Gastroesophageal sphincter (tissue), 4 donors: ENCODE data around the gene RAB12. TPM values are rescaled to one million over a fixed set of nuclear protein-coding genes. Genes with fewer than 3 reads are reported as not detected.

Experiments used
- ATAC-seq: fragments of 150-250 bp; one replicate; pipeline ENCODE4 v1.9.1; 2016; ENCODE audit warnings: mild to moderate bottlenecking, moderate library complexity
- H3K27ac ChIP-seq, 4 donors: fragments of 200-600 bp; sonication (generic) in 3 of 4; 1 replicate in 3 of 4; 2 replicates in 1 of 4; pipeline ENCODE4 v1.5.1; 2016 to 2019
- H3K27me3 ChIP-seq: fragments of 200-600 bp; sonication (generic); one replicate; pipeline ENCODE4 v1.5.1; 2019
- H3K36me3 ChIP-seq, 2 donors: fragments of 200-600 bp; sonication (generic); one replicate each; pipeline ENCODE4 v1.5.1; 2019; ENCODE audit warnings: control low read depth in 1 of 2
- H3K4me1 ChIP-seq, 3 donors: fragments of 200-600 bp; sonication (generic); 1 replicate in 2 of 3; 2 replicates in 1 of 3; pipeline ENCODE4 v1.5.1; 2016 to 2019; ENCODE audit warnings: control low read depth in 2 of 3
- H3K4me3 ChIP-seq, 2 donors: fragments of 200-600 bp; sonication (generic); one replicate each; pipeline ENCODE4 v1.5.1; 2019; ENCODE audit warnings: mild to moderate bottlenecking in 1 of 2, moderate library complexity in 1 of 2
- H3K9me3 ChIP-seq, 3 donors: fragments of 200-600 bp; sonication (generic); one replicate each; pipeline ENCODE4 v1.5.1; 2017 to 2019; ENCODE audit warnings: control low read depth in 2 of 3
- CTCF ChIP-seq, 4 experiments: fragments of 200-600 bp in 2 of 4; fragments of 450-650 bp in 2 of 4; sonication (generic) in 1 of 4; IDR thresholded peaks; one replicate each; pipeline ENCODE4 v1.5.1; 2017 to 2019; ENCODE audit warnings: antibody characterized with exemption in 4 of 4, mild to moderate bottlenecking in 2 of 4, moderate library complexity in 2 of 4
- EP300 ChIP-seq: sonication (generic); formaldehyde crosslinking; IDR thresholded peaks from one replicate; pipeline ENCODE4 v1.6.1; 2017; ENCODE audit warnings: antibody characterized with exemption, mild to moderate bottlenecking
- POLR2A ChIP-seq, 2 donors: fragments of 450-650 bp; IDR thresholded peaks; one replicate each; pipeline ENCODE4 v1.6.1; 2017; ENCODE audit warnings: antibody characterized with exemption in 2 of 2, mild to moderate bottlenecking in 2 of 2, moderate library complexity in 1 of 2
- POLR2AphosphoS5 ChIP-seq: sonication (generic); formaldehyde crosslinking; IDR thresholded peaks from one replicate; pipeline ENCODE4 v1.6.1; 2017; ENCODE audit warnings: antibody characterized with exemption
- WGBS, 2 donors: methylation state at CpG; one replicate each; pipeline ENCODE4 v1.1.5; 2018; ENCODE audit warnings: low coverage in 1 of 2; 5-methylcytosine and 5-hydroxymethylcytosine counted together
- total RNA-seq, 4 donors: library from RNA; depleted of rRNA; stranded (reverse); fragments of >200 nt; gene quantifications; one replicate each; pipeline ENCODE4 v1.1.0, GENCODE V29; 2016

RAB12 gene
- total RNA-seq, 4 donors from 2014 or later = 63.7 to 100 (median 72.6) TPM

GRCh38 chr18:8614875-8615274 is 5.6 kb downstream of the RAB12 start:
- no peak overlapping the region for H3K4me3 ChIP-seq
- TF ChIP-seq CTCF (IDR thresholded peaks at IDR 0.05) (no peak), POLR2AphosphoS5 (no peak), POLR2A (IDR thresholded peaks at IDR 0.05) (no peak), EP300 (no peak)
- H3K36me3 ChIP-seq = no peaks in the 10 kb centered on the region
- 63 to 87% methylated on average over 2 to 5 of the region's 12 CpGs for WGBS, 2 donors
- no peak for ATAC-seq
- H3K27ac ChIP-seq = peak overlapping the region in 3 of 4 donors; percentile 71 to 76 (median 72)
- H3K4me1 ChIP-seq = peaks cover 18 to 98% (median 23%) of the 10 kb centered on the region in 3 donors
- H3K9me3 ChIP-seq = no peaks in the 10 kb centered on the region
- no peaks in the 10 kb centered on the region for H3K27me3 ChIP-seq

DNA sequence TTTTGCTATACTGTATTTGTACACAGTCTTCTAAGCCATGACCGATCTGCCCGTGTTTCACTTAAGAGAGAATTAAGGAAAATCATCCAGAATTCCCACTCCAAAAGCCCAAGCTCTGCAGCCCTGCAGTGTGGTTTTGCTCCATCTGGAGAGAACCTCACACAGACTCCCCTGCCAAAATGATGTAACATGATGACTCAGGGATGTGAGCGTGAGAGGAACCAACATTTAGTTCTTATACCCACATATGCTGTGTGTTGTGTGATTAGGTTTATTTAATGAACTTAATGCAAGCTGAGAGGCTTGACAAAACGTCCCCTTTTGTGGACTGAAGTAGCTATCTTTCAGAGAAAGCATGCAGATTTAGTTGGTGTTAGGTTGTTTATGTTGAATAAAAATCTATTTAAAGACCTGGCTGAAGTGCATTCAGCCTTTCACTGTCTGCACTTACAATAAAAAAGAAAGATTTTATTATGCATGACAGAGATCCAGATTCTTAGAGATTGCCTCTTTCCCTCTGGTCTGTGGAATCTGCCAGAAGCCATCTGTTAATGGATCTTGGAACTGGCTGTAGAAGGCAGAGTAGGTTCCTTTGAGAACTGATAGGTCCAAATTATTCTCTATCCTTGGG is 6.3 kb downstream of the RAB12 start:
- TF ChIP-seq POLR2AphosphoS5 = peak; percentile 56
- TF ChIP-seq CTCF (IDR thresholded peaks at IDR 0.05) = no peak
- peak; percentile 82 for ATAC-seq
- no peaks in the 10 kb centered on the region for H3K27me3 ChIP-seq
- WGBS, 2 donors = 17 to 27% methylated on average over 4 of the region's 4 CpGs
- no peaks in the 10 kb centered on the region for H3K36me3 ChIP-seq
- peak overlapping the region; percentile 70 to 76 (median 72) for H3K27ac ChIP-seq
- peaks cover 18 to 98% (median 25%) of the 10 kb centered on the region in 3 donors for H3K4me1 ChIP-seq
- H3K4me3 ChIP-seq = no peak overlapping the region
- no peaks in the 10 kb centered on the region for H3K9me3 ChIP-seq

GRCh38 chr18:8616028-8616401 is 6.8 kb downstream of the RAB12 start:
- no peak overlapping the region for H3K4me3 ChIP-seq
- 6 to 20% methylated on average over 4 of the region's 4 CpGs for WGBS, 2 donors
- no peak for TF ChIP-seq CTCF (IDR thresholded peaks at IDR 0.05)
- TF ChIP-seq EP300 = no peak
- no peak for TF ChIP-seq POLR2AphosphoS5
- TF ChIP-seq POLR2A (IDR thresholded peaks at IDR 0.05) = no peak
- no peak for ATAC-seq
- no peaks in the 10 kb centered on the region for H3K9me3 ChIP-seq
- peaks cover 18 to 98% (median 28%) of the 10 kb centered on the region in 3 donors for H3K4me1 ChIP-seq
- peak overlapping the region; percentile 70 to 76 (median 72) for H3K27ac ChIP-seq
- H3K36me3 ChIP-seq = no peaks in the 10 kb centered on the region
- no peaks in the 10 kb centered on the region for H3K27me3 ChIP-seq

DNA sequence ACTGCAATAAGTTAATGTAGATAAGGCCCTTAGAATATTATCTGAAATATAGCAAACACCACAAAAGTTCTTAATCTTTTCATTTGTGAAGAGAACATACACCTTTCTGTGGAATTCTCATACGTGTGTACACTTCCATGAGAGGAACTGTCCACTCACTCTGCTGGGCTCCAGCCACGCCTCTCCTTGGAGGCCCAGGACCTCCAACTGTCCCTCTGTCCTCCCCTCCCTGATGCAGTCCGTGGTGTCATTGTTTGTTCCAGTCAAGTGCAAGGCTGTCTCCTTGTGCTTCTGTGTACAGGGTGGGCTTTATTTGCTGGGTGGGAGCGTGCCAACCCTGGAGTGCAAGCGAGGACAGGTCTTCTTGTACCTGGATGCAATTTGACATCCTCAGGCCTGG is 8.7 kb downstream of the RAB12 start:
- Histone ChIP-seq H3K27ac (no peak overlapping the region), H3K27me3 (no peaks in the 10 kb centered on the region), H3K9me3 (no peaks in the 10 kb centered on the region), H3K4me1 (peaks cover 9 to 94% (median 18%) of the 10 kb centered on the region in 3 donors), H3K4me3 (no peak overlapping the region), H3K36me3 (no peaks in the 10 kb centered on the region)
- ATAC-seq = no peak
- TF ChIP-seq POLR2A (IDR thresholded peaks at IDR 0.05) (no peak), POLR2AphosphoS5 (no peak), CTCF (IDR thresholded peaks at IDR 0.05) (no peak), EP300 (no peak)
- WGBS, 2 donors = 72 to 88% methylated on average over 3 to 4 of the region's 5 CpGs

GRCh38 chr18:8619041-8619440 is 9.8 kb downstream of the RAB12 start:
- Histone ChIP-seq H3K4me3 (no peak overlapping the region), H3K36me3 (no peaks in the 10 kb centered on the region), H3K9me3 (no peaks in the 10 kb centered on the region), H3K27ac (no peak overlapping the region), H3K4me1 (peaks cover 14 to 94% (median 26%) of the 10 kb centered on the region in 3 donors), H3K27me3 (no peaks in the 10 kb centered on the region)
- ATAC-seq = no peak
- TF ChIP-seq CTCF (IDR thresholded peaks at IDR 0.05) (no peak), POLR2AphosphoS5 (no peak), POLR2A (IDR thresholded peaks at IDR 0.05) (no peak), EP300 (no peak)
- WGBS, 2 donors = 83 to 91% methylated on average over 3 to 5 of the region's 5 CpGs
